ENCODE results near the gene OPRM1.
A peak's percentile ranks its signal among the peaks of the same experiment; 100 is the strongest.

Gene OPRM1

GRCh38 chr6:154202958-154203357 lies 163.9 kb downstream of the OPRM1 start:
- DNase-seq (ENCODE audit: low read depth in 2 of 2): no peak

GRCh38 chr6:154206141-154206540 lies 167.1 kb downstream of the OPRM1 start:
- no peak for DNase-seq (ENCODE audit: low read depth in 2 of 2)

GRCh38 chr6:154206996-154207395 lies 168.0 kb downstream of the OPRM1 start:
- no peak for DNase-seq (ENCODE audit: low read depth in 2 of 2)

- DNase-seq (ENCODE audit: low read depth in 2 of 2): no peak
Measured at GRCh38 chr6:154209555-154209954, 170.5 kb downstream of the OPRM1 start.

- DNase-seq (ENCODE audit: low read depth in 2 of 2): no peak
Measured at GRCh38 chr6:154210678-154211077, 171.6 kb downstream of the OPRM1 start.

- DNase-seq (ENCODE audit: low read depth in 2 of 2): no peak
Measured at GRCh38 chr6:154213782-154214181, 174.7 kb downstream of the OPRM1 start.

- no peak for DNase-seq (ENCODE audit: low read depth in 2 of 2)
Measured at GRCh38 chr6:154218301-154218700, 179.3 kb downstream of the OPRM1 start.

GRCh38 chr6:154218787-154219186 lies 179.7 kb downstream of the OPRM1 start:
- DNase-seq (ENCODE audit: low read depth in 2 of 2): no peak

GRCh38 chr6:154219250-154219649 lies 180.2 kb downstream of the OPRM1 start:
- no peak for DNase-seq (ENCODE audit: low read depth in 2 of 2)

GRCh38 chr6:154222716-154223115 lies 183.7 kb downstream of the OPRM1 start:
- no peak for DNase-seq (ENCODE audit: low read depth in 2 of 2)

GRCh38 chr6:154223296-154223695 lies 184.3 kb downstream of the OPRM1 start:
- no peak for DNase-seq (ENCODE audit: low read depth in 2 of 2)

- no peak for DNase-seq (ENCODE audit: low read depth in 2 of 2)
Measured at GRCh38 chr6:154226461-154226860, 187.4 kb downstream of the OPRM1 start.

GRCh38 chr6:154227862-154228520 lies 189.0 kb downstream of the OPRM1 start:
- no peak for DNase-seq (ENCODE audit: low read depth in 2 of 2)

- no peak for DNase-seq (ENCODE audit: low read depth in 2 of 2)
Measured at GRCh38 chr6:154228521-154228905, 189.5 kb downstream of the OPRM1 start.

- DNase-seq (ENCODE audit: low read depth in 2 of 2): no peak
Measured at GRCh38 chr6:154229786-154230185, 190.7 kb downstream of the OPRM1 start.

GRCh38 chr6:154230393-154230792 lies 191.4 kb downstream of the OPRM1 start:
- DNase-seq (ENCODE audit: low read depth in 2 of 2): no peak

GRCh38 chr6:154230910-154231595 lies 192.0 kb downstream of the OPRM1 start:
- DNase-seq (ENCODE audit: low read depth in 2 of 2): no peak

GRCh38 chr6:154232013-154232910 lies 193.2 kb downstream of the OPRM1 start:
- peak in 1 of 2 experiments; percentile 4 for DNase-seq (ENCODE audit: low read depth in 2 of 2)

GRCh38 chr6:154233383-154233782 lies 194.3 kb downstream of the OPRM1 start:
- no peak for DNase-seq (ENCODE audit: low read depth in 2 of 2)

GRCh38 chr6:154234019-154234772 lies 195.2 kb downstream of the OPRM1 start:
- no peak for DNase-seq (ENCODE audit: low read depth in 2 of 2)

- DNase-seq (ENCODE audit: low read depth in 2 of 2): no peak
Measured at GRCh38 chr6:154236646-154237301, 197.7 kb downstream of the OPRM1 start.

Measured in fibroblast of skin of left quadriceps (primary cell).